ENCODE measurements around the gene HOXA3. TPM values are rescaled to one million over a fixed set of nuclear protein-coding genes. Genes with fewer than 3 reads are reported as not detected.
A peak's percentile ranks its signal among the peaks of the same experiment; 100 is the strongest.

The HOXA3 gene
- total RNA-seq, 1 donor from 2014 or later: 92.8 TPM

DNA sequence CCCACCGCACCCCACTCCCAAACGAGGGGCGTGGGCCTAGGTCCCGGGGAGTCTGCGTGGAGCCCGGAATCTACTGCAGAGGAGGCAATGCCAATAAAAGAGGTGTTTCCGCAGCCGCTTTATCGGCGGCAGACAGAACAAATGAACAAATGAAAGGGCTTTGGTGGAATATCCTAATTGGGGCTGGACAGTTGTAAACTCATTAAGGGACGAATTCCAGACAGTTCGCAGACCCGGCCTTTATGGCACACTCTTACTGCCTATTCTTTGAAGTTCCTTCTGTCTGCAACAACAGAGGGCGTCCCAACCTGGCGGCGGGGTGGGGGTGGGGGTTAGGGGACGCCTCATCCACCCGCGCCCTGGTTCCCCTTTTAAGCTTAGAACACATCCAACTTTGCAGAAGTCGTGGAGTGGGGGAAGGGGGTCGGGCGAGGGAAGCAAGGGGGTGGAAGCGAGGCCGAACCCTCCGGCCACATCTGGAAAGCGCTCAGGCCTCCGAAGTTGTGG is 8.9 kb upstream of the HOXA3 start:
- H3K27me3 Mint-ChIP-seq: peaks cover 87% of the 10 kb centered on the region
- peaks cover 4% of the 10 kb centered on the region for H3K36me3 Mint-ChIP-seq
- peaks cover 18% of the 10 kb centered on the region for H3K4me1 Mint-ChIP-seq (ENCODE audit: unreplicated experiment)
- TF ChIP-seq, protein P1, sequence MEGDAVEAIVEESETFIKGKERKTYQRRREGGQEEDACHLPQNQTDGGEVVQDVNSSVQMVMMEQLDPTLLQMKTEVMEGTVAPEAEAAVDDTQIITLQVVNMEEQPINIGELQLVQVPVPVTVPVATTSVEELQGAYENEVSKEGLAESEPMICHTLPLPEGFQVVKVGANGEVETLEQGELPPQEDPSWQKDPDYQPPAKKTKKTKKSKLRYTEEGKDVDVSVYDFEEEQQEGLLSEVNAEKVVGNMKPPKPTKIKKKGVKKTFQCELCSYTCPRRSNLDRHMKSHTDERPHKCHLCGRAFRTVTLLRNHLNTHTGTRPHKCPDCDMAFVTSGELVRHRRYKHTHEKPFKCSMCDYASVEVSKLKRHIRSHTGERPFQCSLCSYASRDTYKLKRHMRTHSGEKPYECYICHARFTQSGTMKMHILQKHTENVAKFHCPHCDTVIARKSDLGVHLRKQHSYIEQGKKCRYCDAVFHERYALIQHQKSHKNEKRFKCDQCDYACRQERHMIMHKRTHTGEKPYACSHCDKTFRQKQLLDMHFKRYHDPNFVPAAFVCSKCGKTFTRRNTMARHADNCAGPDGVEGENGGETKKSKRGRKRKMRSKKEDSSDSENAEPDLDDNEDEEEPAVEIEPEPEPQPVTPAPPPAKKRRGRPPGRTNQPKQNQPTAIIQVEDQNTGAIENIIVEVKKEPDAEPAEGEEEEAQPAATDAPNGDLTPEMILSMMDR (conservative IDR thresholded peaks at IDR 0.05): no peak
- peak overlapping the region; percentile 83 for H3K4me3 Mint-ChIP-seq
- no peak overlapping the region for H3K27ac Mint-ChIP-seq
- peaks cover 5% of the 10 kb centered on the region for H3K9me3 Mint-ChIP-seq
- DNase-seq (ENCODE audit: extremely low spot score, unreplicated experiment): no peak

DNA sequence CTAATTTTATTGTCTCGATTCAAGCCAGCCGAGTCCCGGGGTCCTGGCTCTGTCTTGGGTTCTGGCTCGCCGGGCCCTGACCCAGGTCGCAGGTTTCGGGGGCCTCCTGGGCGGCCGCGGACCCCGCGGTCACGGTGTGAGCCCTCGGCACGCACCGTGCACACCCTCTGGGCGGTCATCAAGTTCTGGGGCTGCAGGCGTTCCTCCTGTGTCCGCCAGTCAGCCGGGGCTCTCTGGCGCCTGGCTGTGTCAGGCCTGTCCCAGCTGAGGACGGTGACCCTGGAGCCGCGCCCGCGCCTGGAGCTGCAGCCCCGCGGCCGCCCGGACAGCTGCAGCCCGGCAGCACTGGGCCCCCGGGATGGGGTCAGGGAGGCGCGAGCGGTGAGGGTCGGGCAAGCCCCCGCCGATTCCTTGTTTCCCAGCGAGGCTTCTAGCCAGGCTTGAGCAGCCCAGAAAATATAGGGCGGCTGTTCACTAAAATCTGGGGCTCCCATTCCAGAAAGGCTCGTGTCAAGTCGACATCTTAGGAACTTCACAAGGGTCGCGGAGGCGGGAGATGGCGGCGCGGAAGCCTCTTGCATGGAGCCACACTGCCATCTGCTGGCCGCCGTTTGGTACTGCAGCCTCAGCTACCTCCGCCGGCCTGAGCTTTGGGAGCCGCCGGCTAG is 8.3 kb upstream of the HOXA3 start:
- Mint-ChIP-seq H3K9me3 (peaks cover 5% of the 10 kb centered on the region), H3K4me1 (ENCODE audit: unreplicated experiment) (peaks cover 16% of the 10 kb centered on the region), H3K27me3 (peaks cover 88% of the 10 kb centered on the region), H3K4me3 (peak overlapping the region; percentile 83), H3K36me3 (peaks cover 4% of the 10 kb centered on the region), H3K27ac (no peak overlapping the region)
- TF ChIP-seq, protein P1 (conservative IDR thresholded peaks at IDR 0.05): peak; percentile 99
- DNase-seq (ENCODE audit: extremely low spot score, unreplicated experiment): peak; percentile 93

DNA sequence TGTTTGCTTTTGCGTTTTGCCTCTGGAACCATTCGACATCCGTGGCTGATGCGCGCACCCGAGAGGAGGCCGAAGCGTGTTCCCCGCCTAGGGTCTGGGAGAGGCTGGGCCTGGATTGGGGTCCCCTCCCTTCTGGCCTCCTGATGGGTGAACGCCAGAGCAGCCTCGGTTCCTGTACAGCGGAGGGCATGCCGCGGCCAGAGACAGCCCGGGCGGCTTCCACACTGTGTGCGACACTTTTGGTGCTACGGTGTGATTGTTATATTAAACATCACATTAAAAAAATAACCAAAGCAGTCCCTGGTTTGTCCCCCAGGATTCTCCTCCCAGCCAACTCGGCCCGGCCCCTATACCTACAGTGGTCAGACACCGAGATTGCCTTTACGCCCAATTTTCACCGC is 7.8 kb upstream of the HOXA3 start:
- Mint-ChIP-seq H3K36me3 (peaks cover 4% of the 10 kb centered on the region), H3K4me1 (ENCODE audit: unreplicated experiment) (peaks cover 14% of the 10 kb centered on the region), H3K27ac (no peak overlapping the region), H3K9me3 (peaks cover 5% of the 10 kb centered on the region), H3K4me3 (peak overlapping the region; percentile 69), H3K27me3 (peaks cover 90% of the 10 kb centered on the region)
- no peak for DNase-seq (ENCODE audit: extremely low spot score, unreplicated experiment)
- TF ChIP-seq, protein P1 (conservative IDR thresholded peaks at IDR 0.05): no peak

DNA sequence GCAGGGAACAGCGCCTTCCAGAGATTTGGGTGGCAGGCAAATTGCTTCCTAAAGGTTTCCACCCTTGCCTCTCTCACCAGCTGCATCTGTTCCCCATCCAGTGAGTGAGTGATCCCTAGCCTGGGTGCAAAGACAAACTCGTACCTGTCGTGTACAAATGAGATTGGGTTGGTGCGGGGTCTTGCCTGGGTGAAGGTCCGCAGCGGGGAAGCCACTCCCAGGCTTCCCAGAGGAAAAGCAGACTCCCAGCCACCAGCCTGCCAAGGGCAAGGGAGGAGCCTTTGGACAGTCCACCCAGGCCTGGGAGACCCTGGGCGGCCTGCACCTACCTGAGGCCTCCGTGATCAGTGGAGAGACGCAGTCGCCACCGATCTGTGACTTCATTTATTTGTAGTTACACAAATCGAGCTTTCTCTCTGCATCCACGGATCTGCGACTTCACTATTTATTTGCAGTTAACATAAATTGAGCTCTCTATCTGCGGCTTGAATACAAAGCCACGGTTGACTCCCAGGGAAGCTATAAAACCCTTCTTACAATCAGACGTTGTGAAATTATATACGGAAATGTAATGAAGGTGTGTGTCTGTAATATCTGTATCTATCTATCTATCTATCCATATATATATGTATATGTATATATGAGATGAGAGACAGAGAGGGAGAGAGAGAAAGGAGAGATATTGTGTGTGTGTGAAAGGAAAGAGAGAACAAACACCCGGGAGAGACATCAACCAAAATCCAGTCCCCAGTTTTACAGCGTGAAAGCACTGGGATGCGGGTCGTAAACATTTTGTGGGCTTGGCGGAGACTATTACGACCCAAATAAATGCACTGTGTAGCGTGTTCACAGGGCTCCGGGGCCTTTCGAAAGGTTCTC is 7.1 kb upstream of the HOXA3 start:
- TF ChIP-seq, protein P1 (conservative IDR thresholded peaks at IDR 0.05): no peak
- DNase-seq (ENCODE audit: extremely low spot score, unreplicated experiment): no peak
- Mint-ChIP-seq H3K27me3 (peaks cover 92% of the 10 kb centered on the region), H3K4me3 (peak overlapping the region; percentile 70), H3K4me1 (ENCODE audit: unreplicated experiment) (peaks cover 19% of the 10 kb centered on the region), H3K36me3 (peaks cover 7% of the 10 kb centered on the region), H3K9me3 (peaks cover 5% of the 10 kb centered on the region), H3K27ac (no peak overlapping the region)

DNA sequence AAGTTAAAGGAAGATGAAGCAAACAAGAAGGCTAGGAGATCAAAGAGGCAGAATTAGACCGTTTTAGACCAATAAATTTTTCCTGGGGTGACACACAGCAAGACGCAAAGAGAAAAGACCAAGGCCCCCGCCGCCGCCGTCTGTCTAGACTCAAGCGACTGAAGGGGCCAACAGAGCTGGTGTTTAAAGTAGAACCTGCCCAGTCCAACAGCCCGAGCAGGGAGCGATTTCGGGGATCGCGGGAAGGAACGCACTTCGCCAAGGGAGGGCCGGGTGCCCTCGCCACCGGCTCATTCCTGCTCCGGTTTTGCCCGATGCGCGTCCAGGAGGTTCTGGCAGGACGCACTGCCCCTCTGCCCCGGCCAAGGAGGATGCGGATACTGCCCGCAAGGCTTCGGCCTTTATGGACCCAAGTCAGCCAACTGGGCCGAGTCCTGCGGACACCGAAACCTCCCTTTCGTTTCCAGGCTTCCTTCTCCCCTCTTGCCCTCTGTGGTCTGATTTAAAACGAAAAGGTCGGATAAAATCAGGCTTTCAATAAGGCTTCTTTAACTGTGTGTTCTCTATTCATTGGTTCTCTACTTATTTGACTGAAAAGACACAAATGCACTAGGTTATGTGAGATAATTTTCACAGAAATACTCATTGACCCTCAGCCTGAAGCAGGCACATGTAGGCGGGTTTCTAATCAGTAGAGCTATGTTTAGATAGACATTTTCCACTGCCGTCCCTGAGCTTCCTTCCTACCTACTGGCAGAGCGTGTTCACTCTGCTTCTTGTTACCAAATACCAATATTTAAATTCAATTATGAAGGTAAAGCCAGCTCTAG is 6.3 kb upstream of the HOXA3 start:
- Mint-ChIP-seq H3K4me1 (ENCODE audit: unreplicated experiment) (peaks cover 13% of the 10 kb centered on the region), H3K9me3 (peaks cover 5% of the 10 kb centered on the region), H3K36me3 (peaks cover 8% of the 10 kb centered on the region), H3K4me3 (peak overlapping the region; percentile 84), H3K27me3 (peaks cover 92% of the 10 kb centered on the region), H3K27ac (peak overlapping the region; percentile 1)
- TF ChIP-seq, protein P1 (conservative IDR thresholded peaks at IDR 0.05): no peak
- no peak for DNase-seq (ENCODE audit: extremely low spot score, unreplicated experiment)

Data from type B pancreatic cell (in vitro differentiated cells).